ENCODE measurements around the gene C16orf96. TPM values are rescaled to one million over a fixed set of nuclear protein-coding genes. Genes with fewer than 3 reads are reported as not detected.

C16orf96 gene
- total RNA-seq, 4 donors from 2014 or later: 0.19 to 0.36 TPM; not detected in 2

DNA sequence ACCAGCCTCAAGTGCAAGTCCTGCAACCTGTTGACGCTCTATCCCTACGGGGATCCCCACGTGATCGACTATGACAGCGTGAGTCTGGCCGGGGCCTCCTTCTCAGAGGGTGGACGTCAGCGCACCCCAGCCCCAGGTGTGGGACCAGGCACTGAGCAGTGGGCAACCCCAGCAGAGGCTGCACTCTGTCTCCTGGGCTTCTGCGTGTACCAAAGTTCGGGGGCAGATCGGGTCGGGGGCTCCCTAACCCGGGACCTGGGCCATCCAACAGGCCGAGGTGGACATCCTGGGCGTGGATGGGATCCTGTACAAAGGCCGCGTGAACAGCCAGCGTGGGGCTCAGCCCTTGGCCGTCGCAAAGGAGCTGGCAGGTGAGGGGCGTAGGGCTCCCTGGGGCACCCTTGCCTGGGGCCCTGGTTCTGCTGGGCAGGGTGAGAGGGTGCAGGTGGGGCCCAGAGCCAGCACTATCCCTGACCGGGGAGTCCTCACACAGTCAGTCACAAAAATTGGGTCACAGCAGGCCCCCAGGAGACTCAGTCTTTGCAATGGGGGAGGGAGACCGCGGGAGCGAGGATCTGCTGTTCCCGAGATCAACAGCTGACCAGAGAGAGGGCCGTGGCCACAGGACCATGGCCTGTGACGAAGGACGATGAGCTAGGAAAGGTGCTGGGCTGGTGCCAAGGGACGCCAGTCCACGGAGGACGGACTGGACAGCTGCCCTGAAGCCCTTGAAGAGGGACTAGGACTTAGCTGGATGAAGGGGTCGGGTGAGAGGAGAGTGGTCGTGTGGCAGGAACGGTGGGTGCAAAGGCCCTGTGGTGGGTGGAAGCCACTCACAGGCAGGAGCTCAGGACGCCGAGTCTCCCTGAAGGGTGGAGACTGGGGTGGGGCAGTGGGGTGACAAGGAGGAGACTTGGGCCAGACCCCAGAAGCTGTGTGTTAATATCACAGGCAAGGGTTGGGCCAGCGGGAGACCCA, 38.6 kb downstream of the C16orf96 start:
- TF ChIP-seq, protein P1, sequence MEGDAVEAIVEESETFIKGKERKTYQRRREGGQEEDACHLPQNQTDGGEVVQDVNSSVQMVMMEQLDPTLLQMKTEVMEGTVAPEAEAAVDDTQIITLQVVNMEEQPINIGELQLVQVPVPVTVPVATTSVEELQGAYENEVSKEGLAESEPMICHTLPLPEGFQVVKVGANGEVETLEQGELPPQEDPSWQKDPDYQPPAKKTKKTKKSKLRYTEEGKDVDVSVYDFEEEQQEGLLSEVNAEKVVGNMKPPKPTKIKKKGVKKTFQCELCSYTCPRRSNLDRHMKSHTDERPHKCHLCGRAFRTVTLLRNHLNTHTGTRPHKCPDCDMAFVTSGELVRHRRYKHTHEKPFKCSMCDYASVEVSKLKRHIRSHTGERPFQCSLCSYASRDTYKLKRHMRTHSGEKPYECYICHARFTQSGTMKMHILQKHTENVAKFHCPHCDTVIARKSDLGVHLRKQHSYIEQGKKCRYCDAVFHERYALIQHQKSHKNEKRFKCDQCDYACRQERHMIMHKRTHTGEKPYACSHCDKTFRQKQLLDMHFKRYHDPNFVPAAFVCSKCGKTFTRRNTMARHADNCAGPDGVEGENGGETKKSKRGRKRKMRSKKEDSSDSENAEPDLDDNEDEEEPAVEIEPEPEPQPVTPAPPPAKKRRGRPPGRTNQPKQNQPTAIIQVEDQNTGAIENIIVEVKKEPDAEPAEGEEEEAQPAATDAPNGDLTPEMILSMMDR (IDR thresholded peaks at IDR 0.05): no peak
- ATAC-seq (ENCODE audit: low FRiP score): no peak
- no peak for DNase-seq (ENCODE audit: low spot score)

GRCh38 chr16:4597174-4597573, 41.0 kb downstream of the C16orf96 start:
- ATAC-seq (ENCODE audit: low FRiP score) (no peak), DNase-seq (ENCODE audit: low spot score) (no peak)
- TF ChIP-seq, protein P1 (IDR thresholded peaks at IDR 0.05): no peak

DNA sequence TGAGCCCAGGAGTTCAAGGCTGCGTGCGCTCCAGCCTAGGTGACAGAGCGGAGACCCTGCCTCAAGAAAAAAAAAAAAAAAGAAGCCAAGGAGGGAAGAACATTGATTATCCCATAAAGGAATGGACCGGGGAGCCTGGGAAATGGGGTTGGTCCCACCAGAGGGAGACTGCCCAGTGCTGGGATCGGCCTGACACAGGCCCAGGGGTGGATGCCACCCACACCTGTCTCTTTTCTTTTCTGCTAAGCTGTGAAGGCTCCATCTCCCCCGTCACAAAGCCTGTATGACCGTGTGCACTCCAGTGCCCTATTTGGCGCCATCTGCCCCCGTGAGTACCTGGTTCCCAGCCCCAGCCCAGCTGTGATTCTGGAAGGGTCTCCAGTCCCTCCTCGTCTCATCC, 42.9 kb downstream of the C16orf96 start:
- no peak for DNase-seq (ENCODE audit: low spot score)
- TF ChIP-seq, protein P1 (IDR thresholded peaks at IDR 0.05): no peak
- ATAC-seq (ENCODE audit: low FRiP score): no peak

GRCh38 chr16:4599545-4599944, 43.4 kb downstream of the C16orf96 start:
- TF ChIP-seq, protein P1 (IDR thresholded peaks at IDR 0.05): no peak
- DNase-seq (ENCODE audit: low spot score) (no peak), ATAC-seq (ENCODE audit: low FRiP score) (no peak)

DNA sequence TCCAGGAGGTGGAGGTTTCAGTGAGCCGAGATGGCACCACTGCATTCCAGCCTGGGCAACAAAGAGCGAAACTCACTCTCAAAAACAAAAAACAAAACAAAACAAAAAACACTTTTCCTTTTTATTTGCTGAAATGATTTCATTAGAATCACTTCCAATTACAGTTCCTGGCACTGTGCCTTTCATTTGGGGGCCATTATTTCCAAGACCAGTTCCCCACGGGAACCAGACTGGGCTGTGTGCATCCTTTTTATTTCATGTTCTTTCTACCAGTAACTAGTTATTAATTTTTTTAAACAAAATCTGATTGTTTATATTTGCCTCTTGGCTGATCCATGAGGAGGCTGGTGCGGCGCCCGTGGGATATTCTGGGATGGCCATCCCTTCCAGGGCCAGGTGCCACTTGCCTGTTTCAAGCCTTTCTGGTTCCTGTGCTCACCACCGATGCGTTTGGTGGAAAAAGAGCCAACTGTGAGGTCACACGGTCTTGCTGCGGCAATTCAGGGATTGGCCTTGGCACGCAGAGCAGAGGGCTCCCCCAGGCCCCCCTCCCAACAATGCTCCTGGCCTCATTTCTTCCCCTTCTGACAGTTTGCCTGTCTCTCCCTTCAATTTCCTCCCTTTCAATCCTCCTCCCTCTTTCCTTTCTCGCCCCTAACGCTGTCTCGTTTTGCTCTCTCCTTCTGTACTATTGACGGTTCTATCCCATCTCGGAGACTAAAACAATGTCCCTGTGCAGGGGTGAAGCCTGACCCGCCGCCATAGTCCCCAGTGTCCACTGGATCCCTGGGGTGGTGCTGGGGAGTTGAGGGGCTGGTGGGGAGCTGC, 45.1 kb downstream of the C16orf96 start:
- ATAC-seq (ENCODE audit: low FRiP score) (no peak), DNase-seq (ENCODE audit: low spot score) (no peak)
- TF ChIP-seq, protein P1 (IDR thresholded peaks at IDR 0.05): no peak

DNA sequence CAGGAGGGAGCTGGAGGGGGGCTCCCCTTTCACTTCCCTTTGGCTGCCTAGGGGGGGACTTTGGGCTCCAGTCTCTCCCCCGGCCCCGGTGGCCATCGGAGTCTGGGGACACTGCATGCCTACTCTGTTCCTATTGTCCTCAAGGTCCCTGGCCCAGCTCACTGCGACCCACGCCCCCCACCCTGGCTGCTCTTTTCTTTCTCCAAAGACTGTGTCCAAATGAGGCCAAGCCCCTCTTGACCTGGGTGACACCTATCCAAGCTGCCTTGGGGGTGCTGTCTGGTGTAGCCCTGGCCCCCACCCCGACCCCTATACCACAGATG, 45.7 kb downstream of the C16orf96 start:
- TF ChIP-seq, protein P1 (IDR thresholded peaks at IDR 0.05): no peak
- ATAC-seq (ENCODE audit: low FRiP score) (no peak), DNase-seq (ENCODE audit: low spot score) (no peak)
